GM18505 (cell line): ENCODE data around the gene NDFIP2.
"Not testable (repeated sequence)": the region's sequence is repeated elsewhere in the genome, so short reads cannot be mapped to it uniquely, and the experiment has no call there.

Source experiments
- ATAC-seq: cut with Tn5 transposase; IDR thresholded peaks from one replicate; pipeline ENCODE4 v1.9.1; 2021; ENCODE audit not compliant: unreplicated experiment
- POLR2A ChIP-seq: IDR thresholded peaks from 4 replicates; pipeline ENCODE4 v1.6.1; 2011; ENCODE audit warnings: borderline replicate concordance; ENCODE audit not compliant: insufficient read depth, insufficient read length; ENCODE audit errors: extremely low read depth

NDFIP2 gene

DNA sequence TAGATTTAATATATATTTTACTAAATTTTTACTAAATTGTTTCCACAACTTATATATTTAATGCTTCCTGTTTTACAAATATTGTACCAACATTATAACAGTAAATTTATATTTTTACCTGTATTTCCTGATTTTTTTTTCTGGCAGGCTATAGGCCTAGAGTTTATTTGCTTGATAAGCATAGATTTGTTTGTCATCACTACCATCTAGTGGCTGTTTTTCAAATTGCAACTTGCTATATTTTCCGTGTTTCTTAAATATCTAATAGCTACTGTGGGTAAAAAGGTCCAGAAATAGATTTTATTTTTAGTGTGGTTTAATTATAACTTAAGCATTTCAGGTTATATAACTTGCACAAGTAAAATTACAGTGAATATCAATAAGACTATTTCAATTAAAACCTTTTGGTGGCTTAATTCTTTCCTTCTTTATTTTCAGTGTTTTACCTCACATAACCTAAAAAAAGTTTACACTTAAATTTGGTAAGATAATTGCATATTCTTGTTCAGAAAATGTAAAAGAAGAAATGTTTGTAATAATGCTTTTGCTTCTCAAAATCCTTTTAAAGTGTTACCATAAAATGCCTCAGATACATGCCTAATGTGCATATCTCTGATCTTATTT lies 60.6 kb downstream of the NDFIP2 start:
- ATAC-seq, result no peak
- no peak for TF ChIP-seq POLR2A

DNA sequence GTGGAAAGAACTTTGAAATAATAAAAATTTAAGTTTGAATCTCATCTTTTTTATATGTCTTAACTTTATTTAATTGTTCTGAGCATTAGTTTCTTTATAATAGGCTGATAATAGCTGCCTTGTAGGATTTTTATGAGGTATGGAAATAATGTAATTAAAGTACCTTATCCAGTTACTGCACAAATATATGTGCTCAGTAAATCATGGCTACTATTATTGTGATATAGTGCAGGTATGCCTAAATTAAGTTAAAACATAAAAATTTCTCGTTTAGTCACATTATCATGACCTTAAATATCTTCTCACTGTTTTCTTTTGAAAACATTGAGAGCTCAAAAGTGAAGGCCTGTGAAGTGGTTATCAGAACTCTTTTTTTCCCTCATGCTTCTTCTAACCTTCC lies 62.9 kb downstream of the NDFIP2 start:
- ATAC-seq, result no peak
- TF ChIP-seq POLR2A, result no peak

DNA sequence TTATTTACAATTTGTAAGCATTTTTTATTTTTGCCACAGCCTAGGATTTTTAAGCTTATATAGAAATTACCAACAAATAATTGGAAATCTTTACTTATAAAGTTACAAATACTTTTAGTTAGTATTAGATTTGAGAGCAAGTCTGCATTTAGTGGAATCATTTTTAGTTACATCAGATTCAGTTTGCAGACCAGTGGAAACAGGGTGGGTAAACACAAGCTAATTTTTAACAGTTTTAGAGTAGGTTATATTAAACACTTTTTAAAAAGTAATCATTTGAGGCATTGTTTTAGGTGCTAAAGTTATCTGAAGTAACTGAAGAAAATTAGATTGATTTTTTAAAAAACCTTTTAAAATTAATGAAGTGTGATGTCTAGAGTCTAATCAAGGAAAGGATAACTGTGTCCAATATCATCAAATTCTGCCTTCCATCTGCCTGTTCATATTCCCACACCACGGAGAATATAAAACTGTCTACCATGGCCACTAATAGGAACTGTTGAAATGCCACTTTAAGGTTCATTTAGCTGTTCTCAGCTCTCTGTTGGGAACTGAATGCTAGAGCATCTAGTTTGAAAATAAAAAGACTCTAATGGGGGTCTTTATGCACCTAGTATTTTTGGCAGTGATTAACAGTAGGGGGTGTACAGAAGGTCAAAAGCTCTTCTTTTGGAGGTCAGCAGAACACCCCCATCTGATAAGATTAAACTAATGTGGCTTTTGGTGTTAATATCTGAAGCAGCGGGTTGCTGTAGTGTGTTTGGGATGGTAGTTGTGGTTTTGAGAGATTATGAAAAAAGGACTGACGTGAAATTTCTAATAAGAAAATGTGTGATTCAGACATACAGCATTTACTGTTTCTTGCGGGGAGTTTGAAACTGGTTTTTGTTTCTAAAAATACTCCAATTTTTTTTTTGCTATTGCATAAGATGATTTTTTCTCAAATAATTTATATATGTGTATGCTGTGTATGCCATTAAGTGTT lies 66.5 kb downstream of the NDFIP2 start:
- no peak for ATAC-seq
- TF ChIP-seq POLR2A, result no peak

DNA sequence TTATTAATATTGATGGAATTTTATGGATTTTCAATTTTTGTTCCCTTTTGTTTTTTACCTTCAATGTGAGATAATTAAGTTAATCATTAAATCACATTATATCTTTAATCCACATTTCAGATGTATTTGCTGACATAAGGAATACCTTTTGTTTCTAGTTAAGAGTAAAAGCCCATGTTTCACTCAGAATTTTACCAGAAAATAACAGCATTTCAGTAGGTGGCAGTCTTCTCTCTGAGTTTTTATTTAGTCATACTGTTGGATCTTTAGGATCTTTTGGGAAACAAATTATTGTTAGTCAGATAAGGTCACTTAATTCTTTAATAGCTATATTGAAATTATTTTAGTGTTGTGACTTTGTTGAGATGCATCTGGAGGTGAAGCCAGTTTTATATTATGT lies 67.9 kb downstream of the NDFIP2 start:
- no peak for ATAC-seq
- TF ChIP-seq POLR2A, result no peak

DNA sequence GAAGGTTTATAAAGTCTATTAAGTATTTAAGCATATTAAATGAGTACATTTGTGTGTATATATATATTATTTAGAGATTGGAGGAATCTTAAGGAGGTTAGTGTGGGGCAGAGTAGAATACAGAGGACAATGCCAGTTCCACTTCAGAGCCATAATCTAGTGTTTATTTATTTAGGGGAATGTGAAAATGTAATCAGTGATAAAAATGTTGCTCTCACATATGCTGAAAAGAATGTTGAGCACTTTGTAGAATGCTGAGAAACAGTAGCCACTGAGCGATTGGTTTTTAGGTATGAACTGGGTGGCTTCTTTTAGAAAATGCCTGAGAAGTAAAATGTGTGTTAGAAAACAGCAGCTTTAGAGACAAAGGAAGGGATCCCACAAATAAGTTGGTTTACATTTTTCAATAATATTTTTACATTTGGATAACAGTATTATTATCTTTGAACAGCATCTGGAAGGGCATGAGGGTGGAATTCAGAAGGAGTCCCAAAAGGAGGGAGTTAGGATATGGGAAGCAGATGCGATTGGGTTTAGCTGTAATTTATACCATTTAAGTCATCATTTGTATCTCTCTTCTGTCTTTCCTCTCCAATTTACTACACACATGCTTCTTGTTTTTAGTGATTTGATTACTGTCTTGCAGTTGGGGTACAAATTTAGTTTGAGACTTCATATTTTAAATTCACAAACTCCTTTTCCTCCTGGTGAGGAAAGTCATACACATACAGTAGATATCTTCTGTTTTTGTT lies 68.6 kb downstream of the NDFIP2 start:
- TF ChIP-seq POLR2A, result no peak
- no peak for ATAC-seq

DNA sequence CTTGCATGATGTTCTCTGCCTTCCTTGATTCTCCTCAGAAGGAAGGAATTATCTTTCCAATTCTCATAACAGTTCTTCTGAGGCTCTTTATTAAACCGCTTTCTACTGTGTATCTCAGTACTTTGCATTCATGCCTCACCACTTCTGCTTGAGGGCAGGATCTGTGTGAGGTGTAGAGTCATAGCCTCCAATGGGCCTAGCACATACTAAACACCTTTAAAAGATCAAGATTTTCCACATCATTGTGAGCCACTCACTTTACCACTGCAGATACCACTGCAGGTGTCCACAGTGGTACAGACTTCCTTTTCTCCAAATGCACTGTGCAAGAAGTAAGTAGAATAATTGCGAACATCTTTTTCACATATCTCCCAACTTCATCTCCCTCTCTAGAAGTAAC lies 76.7 kb downstream of the NDFIP2 start:
- ATAC-seq, result no peak

DNA sequence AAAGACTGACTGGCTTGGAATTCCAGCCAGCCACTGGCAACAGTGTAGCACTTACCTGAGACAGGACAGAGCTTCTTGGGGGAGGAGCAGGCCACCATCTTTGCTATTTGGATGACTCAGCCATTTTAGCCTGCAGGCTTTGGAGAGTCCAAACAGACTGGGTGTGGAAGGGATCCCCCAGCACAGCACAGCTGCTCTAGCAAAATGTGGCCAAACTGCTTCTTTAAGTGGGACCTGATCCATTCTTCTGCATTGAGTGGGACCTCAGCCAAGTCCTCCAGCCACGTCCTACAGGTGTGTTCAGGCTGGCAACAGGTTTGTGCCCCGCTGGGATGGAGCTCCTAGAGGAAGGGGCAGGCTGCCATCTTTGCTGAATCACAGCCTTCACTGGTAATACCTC lies 80.0 kb downstream of the NDFIP2 start:
- ATAC-seq, result no peak
- TF ChIP-seq POLR2A, result no peak

More for the DNA sequence above, 76.7 kb downstream of the NDFIP2 start:
- no peak for TF ChIP-seq POLR2A

DNA sequence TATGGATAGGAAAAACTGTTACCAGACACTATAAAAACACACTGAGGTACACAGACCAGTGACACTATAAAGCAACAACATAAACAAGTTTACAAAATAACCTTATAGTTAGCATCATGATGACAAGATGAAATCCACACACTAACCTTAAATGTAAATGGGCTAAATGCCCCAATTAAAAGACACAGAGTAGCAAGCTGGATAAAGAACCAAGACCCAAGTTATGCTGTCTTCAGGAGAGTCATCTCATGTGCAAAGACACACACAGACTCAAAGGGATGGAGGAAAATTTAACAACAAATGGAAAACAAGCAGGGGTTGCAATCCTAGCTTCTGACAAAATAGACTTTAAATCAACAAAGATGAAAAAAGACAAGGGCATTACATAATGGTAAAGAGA lies 81.6 kb downstream of the NDFIP2 start:
- ATAC-seq, result no peak
- no peak for TF ChIP-seq POLR2A

DNA sequence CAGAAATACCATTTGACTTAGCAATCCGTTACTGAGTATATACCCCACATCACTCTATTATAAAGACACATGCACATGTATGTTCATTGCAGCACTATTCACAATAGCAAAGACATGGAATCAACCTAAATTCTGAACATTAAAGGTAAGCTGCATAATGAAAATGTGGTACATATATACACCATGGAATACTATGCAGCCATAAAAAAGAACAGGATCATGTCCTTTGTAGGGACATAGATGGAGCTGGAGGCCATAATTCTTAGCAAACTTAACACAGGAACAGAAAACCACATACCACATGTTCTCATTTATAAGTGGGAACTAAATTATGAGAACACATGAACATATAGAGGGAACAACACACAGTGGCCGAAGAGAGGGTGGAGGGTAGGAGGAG lies 85.2 kb downstream of the NDFIP2 start:
- ATAC-seq, result no peak
- TF ChIP-seq POLR2A, result no peak

DNA sequence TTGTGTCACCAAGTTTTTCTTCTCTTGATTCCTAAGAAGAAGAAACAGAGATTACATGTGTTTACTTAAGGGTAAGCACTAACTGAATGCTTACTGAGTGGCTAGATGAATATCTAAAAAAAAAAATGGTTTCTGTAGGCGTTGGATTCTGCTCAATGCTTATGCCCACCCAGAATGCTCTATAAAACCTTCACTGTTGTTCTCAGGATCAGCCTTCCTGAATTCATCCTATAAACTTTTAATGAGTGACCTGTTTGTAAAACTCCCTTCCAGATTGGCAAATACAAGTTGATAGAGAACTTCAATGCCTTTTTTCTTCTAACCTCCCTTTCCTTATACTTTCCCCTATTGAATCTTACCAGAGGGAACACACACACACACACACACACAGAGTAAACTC lies 90.2 kb downstream of the NDFIP2 start:
- no peak for TF ChIP-seq POLR2A
- ATAC-seq, result no peak

DNA sequence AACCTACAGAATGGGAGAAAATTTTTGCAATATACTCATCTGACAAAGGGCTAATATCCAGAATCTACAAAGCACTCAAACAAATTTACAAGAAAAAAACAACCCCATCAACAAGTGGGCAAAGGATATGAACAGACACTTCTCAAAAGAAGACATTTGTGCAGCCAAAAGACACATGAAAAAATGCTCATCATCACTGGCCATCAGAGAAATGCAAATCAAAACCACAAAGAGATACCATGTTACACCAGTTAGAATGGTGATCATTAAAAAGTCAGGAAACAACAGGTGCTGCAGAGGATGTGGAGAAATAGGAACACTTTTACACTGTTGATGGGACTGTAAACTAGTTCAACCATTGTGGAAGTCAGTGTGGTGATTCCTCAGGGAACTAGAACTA lies 92.9 kb downstream of the NDFIP2 start:
- not testable (repeated sequence) for ATAC-seq

DNA sequence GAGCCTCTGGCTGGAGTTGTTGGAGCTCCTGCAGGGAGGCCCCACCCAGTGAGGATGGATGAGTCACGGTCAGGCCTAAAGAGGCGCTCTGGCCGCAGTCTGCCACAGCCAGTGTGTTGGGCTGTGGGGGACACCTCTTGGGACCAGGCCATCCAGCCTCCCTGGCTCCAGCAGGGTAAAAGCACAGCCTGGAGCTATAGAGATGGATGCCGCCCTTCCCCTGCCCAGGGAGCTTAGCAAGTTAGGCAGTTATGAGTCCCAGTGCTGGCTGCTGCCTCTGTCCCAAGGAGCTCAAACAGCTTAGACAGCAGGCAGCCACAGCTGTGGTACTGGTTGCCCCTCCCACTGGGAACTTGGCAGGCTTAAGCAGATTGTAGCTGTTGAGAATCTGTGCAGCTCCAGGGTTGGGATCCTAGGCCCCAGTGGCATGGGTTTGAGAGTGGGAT lies 100.9 kb downstream of the NDFIP2 start:
- ATAC-seq, result no peak
- no peak for TF ChIP-seq POLR2A

DNA sequence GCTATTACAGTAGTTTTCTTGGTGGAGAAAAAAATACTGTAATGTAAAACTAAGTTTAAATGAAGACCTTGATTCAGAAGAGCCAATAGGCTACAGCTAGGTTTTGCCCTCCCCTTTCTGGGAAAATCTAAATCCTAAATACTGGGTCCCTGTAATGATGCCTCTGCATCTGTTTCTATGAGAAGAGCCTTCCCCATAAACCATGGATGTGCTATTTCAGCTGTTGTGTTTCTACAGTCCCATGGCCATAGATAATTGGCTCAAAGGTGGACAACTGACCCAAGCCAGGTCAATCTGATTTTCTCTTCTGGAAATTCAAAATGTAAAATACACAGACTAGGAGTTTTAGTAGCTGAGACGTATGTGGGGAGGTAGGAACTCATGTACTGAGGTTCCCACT lies 101.9 kb downstream of the NDFIP2 start:
- no peak for TF ChIP-seq POLR2A
- ATAC-seq, result no peak
